Gastrocnemius medialis (tissue), 4 donors: Measurements from ENCODE around the gene GPR158. TPM values are rescaled to one million over a fixed set of nuclear protein-coding genes. Genes with fewer than 3 reads are reported as not detected.
"Not testable (repeated sequence)": the region's sequence is repeated elsewhere in the genome, so short reads cannot be mapped to it uniquely, and the experiment has no call there.

ENCODE experiments used
- ATAC-seq, 2 donors: fragments of 150-250 bp; one replicate each; pipeline ENCODE4 v1.9.1; 2016
- DNase-seq, 2 donors: peaks; one replicate each; pipeline ENCODE4 v3.0.0-alpha.2; 2019
- H3K27ac ChIP-seq, 4 donors: fragments of 200-600 bp; sonication (generic); 1 replicate in 1 of 4; 2 replicates in 3 of 4; pipeline ENCODE4 v1.5.1; 2016 to 2018; ENCODE audit warnings: mild to moderate bottlenecking in 2 of 4, moderate library complexity in 1 of 4
- H3K27me3 ChIP-seq, 3 donors: fragments of 200-600 bp; sonication (generic) in 2 of 3; 1 replicate in 1 of 3; 2 replicates in 2 of 3; pipeline versions ENCODE4 v1.5.1 to v1.6.0; 2016 to 2019; ENCODE audit warnings: mild to moderate bottlenecking in 1 of 3, moderate library complexity in 1 of 3
- H3K36me3 ChIP-seq, 2 donors: fragments of 200-600 bp; sonication (generic) in 1 of 2; one replicate each; pipeline ENCODE4 v1.5.1; 2017 to 2018
- H3K4me1 ChIP-seq, 2 donors: fragments of 200-600 bp; sonication (generic) in 1 of 2; one replicate each; pipeline ENCODE4 v1.5.1; 2016 to 2017; ENCODE audit warnings: mild to moderate bottlenecking in 2 of 2
- H3K4me3 ChIP-seq, 4 donors: fragments of 200-600 bp; sonication (generic) in 3 of 4; 1 replicate in 1 of 4; 2 replicates in 3 of 4; pipeline ENCODE4 v1.5.1; 2016 to 2019; ENCODE audit warnings: mild to moderate bottlenecking in 2 of 4
- H3K9me3 ChIP-seq, 3 donors: fragments of 200-600 bp; sonication (generic) in 2 of 3; 1 replicate in 1 of 3; 2 replicates in 2 of 3; pipeline ENCODE4 v1.5.1; 2016 to 2019
- POLR2A ChIP-seq, 2 donors: fragments of 450-650 bp; IDR thresholded peaks; one replicate each; pipeline ENCODE4 v1.6.1; 2017; ENCODE audit warnings: antibody characterized with exemption in 2 of 2, mild to moderate bottlenecking in 2 of 2, moderate library complexity in 2 of 2
- in situ Hi-C, 4 donors: fragments of 200-750 bp; cut with MboI; loops; one replicate each; pipeline versions ENCODE4 v1.15.0 to v1.8.0; 2017; ENCODE audit warnings: low sequenced_read_pairs in 4 of 4
- intact Hi-C: fragments of 100-400 bp; cut with DNase I; formaldehyde crosslinking; loops from one replicate; pipeline ENCODE4 v1.15.1; 2023; ENCODE audit warnings: low total_unique reads
- total RNA-seq, 4 donors: library from RNA; depleted of rRNA; stranded (reverse); fragments of >200 nt; gene quantifications; one replicate each; pipeline versions ENCODE4 v1.1.0 to v1.2.3, GENCODE V29; 2016
- TF ChIP-seq, protein P1 (sequence below), 5 experiments: fragments of 450-650 bp in 3 of 5; fragments of 200-600 bp in 2 of 5; sonication (generic) in 2 of 5; IDR thresholded peaks in 4 of 5; conservative IDR thresholded peaks in 1 of 5; 1 replicate in 4 of 5; 2 replicates in 1 of 5; pipeline ENCODE4 v1.5.1; 2016 to 2019; ENCODE audit warnings: antibody characterized with exemption in 5 of 5, mild to moderate bottlenecking in 3 of 5, moderate library complexity in 3 of 5

The GPR158 gene
- total RNA-seq, 4 donors from 2014 or later = 0.04 TPM; not detected in 3

DNA sequence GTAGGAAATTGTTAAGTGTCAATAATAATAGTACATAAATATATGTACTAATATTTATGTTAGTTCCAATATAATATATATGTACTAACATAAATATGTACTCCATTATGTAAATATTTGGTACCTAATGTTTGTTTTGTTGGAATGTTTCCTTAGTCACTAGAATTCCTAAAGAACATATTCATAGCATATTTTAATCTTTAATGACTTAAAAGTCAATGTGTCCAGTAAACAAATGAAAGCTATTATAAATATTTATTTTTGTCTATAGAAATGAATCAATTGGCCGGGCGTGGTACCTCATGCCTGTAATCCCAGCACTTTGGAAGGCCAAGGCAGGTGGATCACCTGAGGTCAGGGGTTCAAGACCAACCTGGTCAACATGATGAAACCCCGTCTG lies 153.6 kb downstream of the GPR158 start:
- no peak for ATAC-seq
- TF ChIP-seq POLR2A (IDR thresholded peaks at IDR 0.05) = no peak
- TF ChIP-seq, protein P1, sequence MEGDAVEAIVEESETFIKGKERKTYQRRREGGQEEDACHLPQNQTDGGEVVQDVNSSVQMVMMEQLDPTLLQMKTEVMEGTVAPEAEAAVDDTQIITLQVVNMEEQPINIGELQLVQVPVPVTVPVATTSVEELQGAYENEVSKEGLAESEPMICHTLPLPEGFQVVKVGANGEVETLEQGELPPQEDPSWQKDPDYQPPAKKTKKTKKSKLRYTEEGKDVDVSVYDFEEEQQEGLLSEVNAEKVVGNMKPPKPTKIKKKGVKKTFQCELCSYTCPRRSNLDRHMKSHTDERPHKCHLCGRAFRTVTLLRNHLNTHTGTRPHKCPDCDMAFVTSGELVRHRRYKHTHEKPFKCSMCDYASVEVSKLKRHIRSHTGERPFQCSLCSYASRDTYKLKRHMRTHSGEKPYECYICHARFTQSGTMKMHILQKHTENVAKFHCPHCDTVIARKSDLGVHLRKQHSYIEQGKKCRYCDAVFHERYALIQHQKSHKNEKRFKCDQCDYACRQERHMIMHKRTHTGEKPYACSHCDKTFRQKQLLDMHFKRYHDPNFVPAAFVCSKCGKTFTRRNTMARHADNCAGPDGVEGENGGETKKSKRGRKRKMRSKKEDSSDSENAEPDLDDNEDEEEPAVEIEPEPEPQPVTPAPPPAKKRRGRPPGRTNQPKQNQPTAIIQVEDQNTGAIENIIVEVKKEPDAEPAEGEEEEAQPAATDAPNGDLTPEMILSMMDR (IDR thresholded peaks at IDR 0.05 in 4 of 5, conservative IDR thresholded peaks at IDR 0.05 in 1 of 5) = no peak
- Histone ChIP-seq H3K27ac (no peak overlapping the region), H3K4me3 (no peak overlapping the region), H3K27me3 (no peaks in the 10 kb centered on the region), H3K9me3 (no peaks in the 10 kb centered on the region), H3K36me3 (no peaks in the 10 kb centered on the region), H3K4me1 (no peaks in the 10 kb centered on the region)
- in situ Hi-C loops = no loop called here
- DNase-seq = no peak
- intact Hi-C loops = no loop called here

DNA sequence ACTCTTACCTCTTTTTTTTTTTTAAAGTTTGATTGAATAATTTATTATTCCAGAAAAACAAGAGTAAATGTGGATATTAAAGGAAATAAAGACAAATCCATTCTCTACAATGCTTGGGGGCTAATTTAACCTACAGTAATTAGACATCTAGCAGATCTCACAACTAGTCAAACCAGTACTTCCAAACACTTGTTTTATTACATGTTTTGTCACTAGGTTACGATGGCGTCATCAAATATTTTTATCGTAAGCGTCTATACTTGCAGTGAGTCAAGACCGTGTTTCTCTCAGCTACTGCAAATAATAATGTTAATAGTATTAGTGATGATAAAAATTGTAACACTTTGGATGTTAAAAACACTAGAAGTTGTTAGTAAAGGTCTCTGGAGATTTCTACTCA lies 154.8 kb downstream of the GPR158 start:
- ATAC-seq = not testable (repeated sequence)

DNA sequence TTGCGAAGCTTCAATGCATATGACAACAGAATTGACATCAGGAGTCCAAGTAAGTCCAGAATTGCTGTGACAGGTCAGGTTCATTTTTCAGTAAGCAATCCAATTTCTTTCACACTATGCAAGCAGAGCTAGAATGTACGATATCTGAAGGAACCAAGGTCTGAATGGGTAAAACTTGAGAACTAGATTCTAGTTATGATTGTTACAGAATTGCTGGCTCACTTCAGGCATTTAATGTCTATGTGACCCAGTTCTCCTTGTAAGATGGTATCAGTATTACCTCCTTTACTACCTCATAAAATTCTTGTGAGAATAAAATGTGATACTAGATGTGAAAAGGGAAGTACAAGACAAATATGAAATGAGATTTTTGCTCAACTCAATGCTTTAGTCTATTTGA lies 159.6 kb downstream of the GPR158 start:
- no peaks in the 10 kb centered on the region for H3K9me3 ChIP-seq
- in situ Hi-C loops (no loop called here), intact Hi-C loops (no loop called here)
- no peak for TF ChIP-seq POLR2A (IDR thresholded peaks at IDR 0.05)
- TF ChIP-seq, protein P1 (IDR thresholded peaks at IDR 0.05 in 4 of 5, conservative IDR thresholded peaks at IDR 0.05 in 1 of 5) = no peak
- ATAC-seq (no peak), DNase-seq (no peak)
- H3K27ac ChIP-seq = no peak overlapping the region
- no peak overlapping the region for H3K4me3 ChIP-seq
- H3K27me3 ChIP-seq = no peaks in the 10 kb centered on the region
- H3K36me3 ChIP-seq = no peaks in the 10 kb centered on the region
- no peaks in the 10 kb centered on the region for H3K4me1 ChIP-seq

More for the DNA sequence above, 154.8 kb downstream of the GPR158 start:
- DNase-seq, H3K9me3 ChIP-seq, H3K4me1 ChIP-seq, in situ Hi-C loops, H3K4me3 ChIP-seq, intact Hi-C loops, H3K27me3 ChIP-seq, H3K27ac ChIP-seq, H3K36me3 ChIP-seq: not testable (repeated sequence)

DNA sequence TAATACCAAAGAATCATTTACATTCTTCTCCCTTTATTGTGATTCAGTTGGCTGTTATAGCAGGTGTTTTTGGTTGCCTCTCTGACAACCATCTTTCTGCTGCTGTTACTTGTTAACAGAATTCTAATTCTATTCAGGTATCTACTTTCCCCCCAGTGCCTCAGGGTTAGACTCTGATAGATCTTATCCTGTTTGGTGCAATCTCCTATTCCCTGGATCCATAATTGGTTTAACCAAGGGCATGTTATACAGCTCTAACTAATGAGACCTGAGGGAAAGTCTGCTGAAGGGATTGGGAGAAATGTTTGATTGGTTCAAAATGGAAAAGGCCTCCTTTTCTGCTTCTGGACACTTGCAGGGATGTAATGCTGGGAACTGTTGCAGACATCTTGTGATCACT lies 161.5 kb downstream of the GPR158 start:
- DNase-seq (no peak), ATAC-seq (no peak)
- no peaks in the 10 kb centered on the region for H3K27me3 ChIP-seq
- H3K4me3 ChIP-seq = no peak overlapping the region
- no peaks in the 10 kb centered on the region for H3K36me3 ChIP-seq
- H3K9me3 ChIP-seq = no peaks in the 10 kb centered on the region
- H3K27ac ChIP-seq = no peak overlapping the region
- H3K4me1 ChIP-seq = no peaks in the 10 kb centered on the region
- intact Hi-C loops (no loop called here), in situ Hi-C loops (no loop called here)
- TF ChIP-seq, protein P1 (IDR thresholded peaks at IDR 0.05 in 4 of 5, conservative IDR thresholded peaks at IDR 0.05 in 1 of 5) = no peak
- no peak for TF ChIP-seq POLR2A (IDR thresholded peaks at IDR 0.05)

DNA sequence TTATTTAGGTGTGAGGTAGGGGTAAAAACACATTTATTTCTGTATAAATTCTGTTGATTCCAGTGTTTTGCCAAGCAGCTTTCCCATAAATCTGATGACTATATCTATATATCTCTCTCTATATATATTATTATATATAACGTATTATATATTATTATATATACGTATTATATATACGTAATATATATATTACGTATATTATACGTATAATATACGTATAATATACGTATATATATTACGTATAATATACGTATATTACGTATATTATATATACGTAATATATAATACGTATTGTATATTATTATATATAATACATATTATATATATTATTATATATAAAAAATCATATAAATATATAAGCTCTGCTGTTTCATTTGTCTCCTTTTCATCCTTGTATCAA lies 163.5 kb downstream of the GPR158 start:
- TF ChIP-seq, protein P1 (IDR thresholded peaks at IDR 0.05 in 4 of 5, conservative IDR thresholded peaks at IDR 0.05 in 1 of 5) = no peak
- no peak for TF ChIP-seq POLR2A (IDR thresholded peaks at IDR 0.05)
- in situ Hi-C loops (no loop called here), intact Hi-C loops (no loop called here)
- no peak for DNase-seq
- Histone ChIP-seq H3K9me3 (no peaks in the 10 kb centered on the region), H3K4me1 (no peaks in the 10 kb centered on the region), H3K4me3 (no peak overlapping the region), H3K27ac (no peak overlapping the region), H3K27me3 (no peaks in the 10 kb centered on the region), H3K36me3 (no peaks in the 10 kb centered on the region)
- no peak for ATAC-seq
